Transverse colon (tissue), 4 donors: ENCODE measurements around the gene CFAP73. TPM values are rescaled to one million over a fixed set of nuclear protein-coding genes. Genes with fewer than 3 reads are reported as not detected.

Source experiments
- DNase-seq: peaks from one replicate; pipeline ENCODE4 v3.0.0-alpha.2; 2019
- H3K27ac ChIP-seq, 4 donors: fragments of 200-600 bp; sonication (generic); 2 replicates each; pipeline ENCODE4 v1.5.1; 2016 to 2018; ENCODE audit warnings: inconsistent platforms in 4 of 4
- H3K27me3 ChIP-seq: fragments of 200-600 bp; sonication (generic); 2 replicates; pipeline ENCODE4 v1.5.1; 2017; ENCODE audit warnings: inconsistent platforms
- H3K36me3 ChIP-seq, 4 donors: fragments of 200-600 bp; sonication (generic); 2 replicates each; pipeline ENCODE4 v1.5.1; 2017 to 2019; ENCODE audit warnings: inconsistent platforms in 4 of 4
- H3K4me1 ChIP-seq, 4 donors: fragments of 200-600 bp; sonication (generic); 2 replicates each; pipeline ENCODE4 v1.5.1; 2017 to 2020; ENCODE audit warnings: inconsistent platforms in 4 of 4
- H3K4me3 ChIP-seq, 4 donors: fragments of 200-600 bp; sonication (generic); 1 replicate in 1 of 4; 2 replicates in 3 of 4; pipeline versions ENCODE4 v1.5.1 to v1.6.1; 2017 to 2019; ENCODE audit warnings: inconsistent platforms in 4 of 4
- H3K9me3 ChIP-seq, 2 donors: fragments of 200-600 bp; sonication (generic); 2 replicates each; pipeline ENCODE4 v1.5.1; 2017 to 2019; ENCODE audit warnings: inconsistent platforms in 2 of 2
- CTCF ChIP-seq, 5 experiments: fragments of 200-600 bp in 3 of 5; fragments of 450-650 bp in 2 of 5; sonication (generic) in 3 of 5; IDR thresholded peaks; 1 replicate in 2 of 5; 2 replicates in 3 of 5; pipeline ENCODE4 v1.5.1; 2016 to 2017; ENCODE audit warnings: antibody characterized with exemption in 5 of 5, inconsistent platforms in 3 of 5, mild to moderate bottlenecking in 2 of 5, moderate library complexity in 1 of 5
- EP300 ChIP-seq: sonication (generic); formaldehyde crosslinking; IDR thresholded peaks from one replicate; pipeline ENCODE4 v1.6.1; 2017; ENCODE audit warnings: antibody characterized with exemption, low read depth
- POLR2A ChIP-seq: fragments of 450-650 bp; IDR thresholded peaks from one replicate; pipeline ENCODE4 v1.6.1; 2016; ENCODE audit warnings: antibody characterized with exemption, mild to moderate bottlenecking, moderate library complexity
- POLR2AphosphoS5 ChIP-seq, 3 donors: sonication (generic); formaldehyde crosslinking; IDR thresholded peaks; one replicate each; pipeline ENCODE4 v1.6.1; 2016; ENCODE audit warnings: antibody characterized with exemption in 3 of 3
- WGBS, 2 donors: methylation state at CpG; one replicate each; pipeline ENCODE4 v1.1.5; 2018; ENCODE audit warnings: low coverage in 1 of 2; 5-methylcytosine and 5-hydroxymethylcytosine counted together
- in situ Hi-C, 4 donors: fragments of 200-750 bp; cut with MboI; loops; one replicate each; pipeline versions ENCODE4 v1.15.0 to v1.15.1; 2017; ENCODE audit warnings: low sequenced_read_pairs in 3 of 4, low pct_ligation_motif_present in 1 of 4, low pct_unique_long_range_greater_than_20kb in 1 of 4
- intact Hi-C: fragments of 100-400 bp; cut with DNase I; formaldehyde crosslinking; loops from one replicate; pipeline ENCODE4 v1.15.1; 2023; ENCODE audit warnings: low total_unique reads
- total RNA-seq, 4 donors: library from RNA; depleted of rRNA; stranded (reverse); fragments of >200 nt; gene quantifications; one replicate each; pipeline ENCODE4 v1.1.0, GENCODE V29; 2016

CFAP73 gene
- total RNA-seq, 4 donors from 2014 or later: not detected

GRCh38 chr12:113163030-113163360, 13.5 kb downstream of the CFAP73 start:
- DNase-seq: no peak
- Histone ChIP-seq H3K27me3 (no peaks in the 10 kb centered on the region), H3K9me3 (no peaks in the 10 kb centered on the region), H3K27ac (no peak overlapping the region), H3K4me1 (no peaks in the 10 kb centered on the region), H3K4me3 (no peak overlapping the region), H3K36me3 (peaks cover 0 to 50% (median 16%) of the 10 kb centered on the region in 4 donors)
- 96% methylated on average over 12 of the region's 12 CpGs; no CpG with 5 or more reads in 1 of the 2 donors for WGBS, 2 donors
- TF ChIP-seq POLR2A (no peak), POLR2AphosphoS5 (IDR thresholded peaks at IDR 0.05) (no peak), CTCF (IDR thresholded peaks at IDR 0.05) (no peak), EP300 (no peak)
- in situ Hi-C loops: no loop called here
- intact Hi-C loops: loop anchor here (10.0 kb wide), 1 partner anchor 108 kb away; the partner anchor contains the start of gene DTX1

- H3K36me3 ChIP-seq: peaks cover 0 to 56% (median 16%) of the 10 kb centered on the region in 4 donors
- TF ChIP-seq POLR2A: no peak
- TF ChIP-seq POLR2AphosphoS5 (IDR thresholded peaks at IDR 0.05): no peak
- TF ChIP-seq EP300: no peak
- TF ChIP-seq CTCF (IDR thresholded peaks at IDR 0.05): no peak
- no peak overlapping the region for H3K27ac ChIP-seq
- no peaks in the 10 kb centered on the region for H3K27me3 ChIP-seq
- in situ Hi-C loops: no loop called here
- H3K9me3 ChIP-seq: no peaks in the 10 kb centered on the region
- WGBS, 2 donors: 96 to 100% methylated on average over 6 to 13 of the region's 13 CpGs
- no peaks in the 10 kb centered on the region for H3K4me1 ChIP-seq
- intact Hi-C loops: loop anchor here (10.0 kb wide), 1 partner anchor 109 kb away; the partner anchor contains the start of gene DTX1
- no peak for DNase-seq
- H3K4me3 ChIP-seq: no peak overlapping the region
Measured at GRCh38 chr12:113164014-113164413, 14.5 kb downstream of the CFAP73 start.

- TF ChIP-seq EP300 (no peak), POLR2AphosphoS5 (IDR thresholded peaks at IDR 0.05) (no peak), CTCF (IDR thresholded peaks at IDR 0.05) (no peak), POLR2A (no peak)
- 95% methylated on average over 32 of the region's 32 CpGs; no CpG with 5 or more reads in 1 of the 2 donors for WGBS, 2 donors
- Histone ChIP-seq H3K27me3 (no peaks in the 10 kb centered on the region), H3K27ac (no peak overlapping the region), H3K36me3 (peaks cover 0 to 59% (median 23%) of the 10 kb centered on the region in 4 donors), H3K4me1 (no peaks in the 10 kb centered on the region), H3K4me3 (no peak overlapping the region), H3K9me3 (no peaks in the 10 kb centered on the region)
- in situ Hi-C loops: no loop called here
- no peak for DNase-seq
- intact Hi-C loops: loop anchor here (10.0 kb wide), 1 partner anchor 111 kb away; the partner anchor contains the start of gene DTX1
Measured at GRCh38 chr12:113165521-113166450, 16.3 kb downstream of the CFAP73 start.

- peaks cover 0 to 79% (median 33%) of the 10 kb centered on the region in 4 donors for H3K36me3 ChIP-seq
- H3K27me3 ChIP-seq: no peaks in the 10 kb centered on the region
- H3K4me1 ChIP-seq: no peaks in the 10 kb centered on the region
- H3K27ac ChIP-seq: no peak overlapping the region
- 97% methylated on average over 10 of the region's 10 CpGs; no CpG with 5 or more reads in 1 of the 2 donors for WGBS, 2 donors
- DNase-seq: no peak
- intact Hi-C loops: loop anchor here (10.0 kb wide), 1 partner anchor 113 kb away; the partner anchor contains the start of gene DTX1
- in situ Hi-C loops: no loop called here
- no peak overlapping the region for H3K4me3 ChIP-seq
- no peaks in the 10 kb centered on the region for H3K9me3 ChIP-seq
- no peak for TF ChIP-seq EP300
- TF ChIP-seq POLR2AphosphoS5 (IDR thresholded peaks at IDR 0.05): no peak
- TF ChIP-seq CTCF (IDR thresholded peaks at IDR 0.05): no peak
- no peak for TF ChIP-seq POLR2A
Measured at GRCh38 chr12:113167868-113168267, 18.3 kb downstream of the CFAP73 start.
